Activated T-helper 17 cell treated with anti-CD3 and anti-CD28 coated beads, Interleukin-2, amount 50 U/mL, for 72 hours (primary cell): ENCODE measurements around the gene GNB1L. TPM values are rescaled to one million over a fixed set of nuclear protein-coding genes. Genes with fewer than 3 reads are reported as not detected.

ENCODE experiments used
- ATAC-seq: fragments of 150-1000 bp; cut with Tn5 transposase; replicated peaks from 2 replicates; pipeline ENCODE4 v1.10.0; 2021; ENCODE audit warnings: mild to moderate bottlenecking, moderate library complexity
- H3K27ac Mint-ChIP-seq: one replicate; pipeline ENCODE4 v1.8.0; 2022; ENCODE audit warnings: mixed read lengths
- H3K27me3 Mint-ChIP-seq: one replicate; pipeline ENCODE4 v1.8.0; 2022; ENCODE audit warnings: mixed read lengths
- H3K36me3 Mint-ChIP-seq: one replicate; pipeline ENCODE4 v1.8.0; 2022; ENCODE audit warnings: low read depth, mild to moderate bottlenecking, mixed read lengths
- H3K4me1 Mint-ChIP-seq: one replicate; pipeline ENCODE4 v1.8.0; 2022; ENCODE audit warnings: mixed read lengths
- H3K4me3 Mint-ChIP-seq: one replicate; pipeline ENCODE4 v1.8.0; 2022; ENCODE audit warnings: mild to moderate bottlenecking, mixed read lengths
- H3K9me3 Mint-ChIP-seq: one replicate; pipeline ENCODE4 v1.8.0; 2022; ENCODE audit warnings: mixed read lengths
- total RNA-seq, 2 donors: library from RNA; stranded (reverse); gene quantifications; one replicate each; pipeline ENCODE4 v1.2.3, GENCODE V29; 2022

Gene GNB1L
- total RNA-seq, 2 donors from 2014 or later = 10.8 to 14.4 TPM

DNA sequence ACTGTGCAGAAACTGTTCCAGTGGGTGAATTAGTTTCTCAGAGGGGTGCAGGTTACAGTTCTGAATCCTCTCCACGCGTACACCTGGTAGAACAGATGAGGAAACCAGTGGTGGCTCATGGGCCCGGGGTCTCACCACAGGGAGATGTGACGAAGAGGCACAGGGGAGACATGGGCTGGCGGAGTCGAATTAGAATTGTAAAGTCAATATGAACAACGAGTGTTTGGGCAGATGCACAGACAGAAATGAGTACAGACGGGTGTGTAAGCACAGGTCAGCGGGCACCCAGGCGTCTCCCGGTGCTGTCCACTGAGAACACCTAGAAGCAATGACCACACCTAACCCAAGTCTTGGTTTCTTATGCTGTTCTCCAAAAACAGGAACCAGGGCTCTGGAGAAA lies 41.8 kb downstream of the GNB1L start:
- Mint-ChIP-seq H3K27ac (no peak overlapping the region), H3K36me3 (peaks cover 9% of the 10 kb centered on the region), H3K9me3 (no peaks in the 10 kb centered on the region), H3K4me1 (no peaks in the 10 kb centered on the region), H3K27me3 (no peaks in the 10 kb centered on the region), H3K4me3 (no peak overlapping the region)
- no peak for ATAC-seq

DNA sequence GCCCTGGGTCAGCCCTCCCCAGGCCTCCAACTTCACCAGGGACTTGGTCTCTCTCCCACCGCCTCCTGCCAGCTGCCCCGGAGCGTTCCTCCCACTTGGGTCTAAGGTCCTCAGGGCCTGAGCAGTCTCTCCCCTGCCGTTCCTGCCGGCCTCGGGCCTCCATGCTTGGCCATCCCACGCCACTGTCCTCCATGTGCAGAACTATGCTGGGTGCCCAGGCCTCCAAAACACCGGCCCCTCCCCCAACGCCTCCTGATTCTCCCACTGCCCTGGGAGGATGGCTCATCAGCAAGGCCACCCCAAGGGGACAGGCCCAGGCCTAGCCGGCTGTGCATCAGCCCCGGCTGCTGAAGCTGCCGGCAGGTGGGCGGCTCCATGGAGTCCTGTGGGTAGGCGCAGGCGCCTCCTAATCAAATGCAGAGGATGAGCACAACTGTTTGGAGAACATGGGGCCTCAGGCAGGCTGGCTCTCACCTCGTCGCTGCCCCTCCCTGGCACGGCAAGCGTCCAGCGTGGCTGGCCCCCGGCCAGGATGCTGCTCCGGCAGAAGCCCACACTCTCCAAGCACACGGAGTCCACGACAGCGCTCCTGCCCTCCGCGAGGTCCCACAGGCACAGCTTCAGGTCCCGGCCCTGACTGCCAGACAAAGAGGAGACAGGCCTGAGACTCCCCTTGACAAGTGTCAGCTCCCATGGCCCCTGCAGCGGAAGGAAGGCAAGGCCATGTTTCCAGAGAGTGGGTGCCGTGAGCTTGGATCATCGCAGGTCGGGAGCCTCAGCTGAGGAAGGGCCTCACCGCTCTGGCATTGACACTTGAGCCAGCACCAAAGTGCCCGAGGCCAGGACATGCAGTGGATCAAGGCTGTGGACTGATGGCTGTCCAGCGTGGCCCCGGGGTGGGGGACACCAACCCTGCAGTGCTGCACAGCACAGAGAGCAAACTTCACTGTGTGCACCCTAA lies 42.6 kb downstream of the GNB1L start:
- Mint-ChIP-seq H3K27me3 (no peaks in the 10 kb centered on the region), H3K36me3 (peaks cover 9% of the 10 kb centered on the region), H3K27ac (no peak overlapping the region)

GRCh38 chr22:19811211-19811621 lies 43.5 kb downstream of the GNB1L start:
- no peak overlapping the region for H3K27ac Mint-ChIP-seq
- peaks cover 9% of the 10 kb centered on the region for H3K36me3 Mint-ChIP-seq
- no peaks in the 10 kb centered on the region for H3K9me3 Mint-ChIP-seq
- no peak for ATAC-seq
- H3K4me1 Mint-ChIP-seq = no peaks in the 10 kb centered on the region
- no peak overlapping the region for H3K4me3 Mint-ChIP-seq
- H3K27me3 Mint-ChIP-seq = no peaks in the 10 kb centered on the region

More for the DNA sequence above, 42.6 kb downstream of the GNB1L start:
- H3K4me1 Mint-ChIP-seq = no peaks in the 10 kb centered on the region
- H3K9me3 Mint-ChIP-seq = no peaks in the 10 kb centered on the region
- no peak for ATAC-seq
- H3K4me3 Mint-ChIP-seq = no peak overlapping the region

DNA sequence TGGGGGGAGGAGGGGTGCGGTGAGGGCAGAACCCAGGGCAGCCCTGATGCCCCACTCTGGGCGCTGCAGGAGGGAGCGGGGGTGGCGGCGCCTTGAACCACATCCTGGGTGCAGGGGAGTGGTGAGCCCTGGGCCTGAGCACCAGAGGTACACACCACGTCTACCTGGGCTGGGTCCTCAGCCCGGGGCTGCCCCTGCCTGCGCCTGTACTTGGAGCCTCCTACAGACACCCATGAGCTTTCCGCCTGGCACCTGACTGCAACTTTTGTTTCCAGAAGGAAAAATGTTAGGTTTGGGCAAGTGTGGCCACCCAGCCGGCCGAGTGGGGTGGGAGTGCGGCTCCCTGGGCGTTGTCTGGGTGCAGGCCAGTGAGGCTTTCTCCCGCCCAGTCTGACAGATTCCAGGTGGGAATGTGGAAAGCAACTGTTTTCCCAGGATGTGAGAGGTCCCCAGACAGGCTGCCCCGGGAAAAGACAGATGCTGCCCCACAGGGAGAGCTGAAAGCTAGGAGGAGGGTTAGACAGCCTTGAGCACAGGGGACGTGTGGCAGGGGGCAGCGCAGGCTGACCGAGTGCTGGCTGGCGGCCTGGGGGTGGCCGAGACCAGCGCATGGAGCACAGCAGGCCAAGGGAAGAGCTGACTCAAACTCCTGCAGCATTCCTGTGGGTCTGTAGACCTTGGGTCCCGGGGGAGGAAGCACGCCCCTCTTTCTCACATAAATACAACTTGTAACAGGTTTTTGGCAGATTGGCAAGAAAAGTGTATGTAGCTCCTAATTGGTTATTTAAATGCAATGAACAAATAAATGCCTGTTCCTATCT lies 44.1 kb downstream of the GNB1L start:
- no peak overlapping the region for H3K4me3 Mint-ChIP-seq
- H3K9me3 Mint-ChIP-seq = no peaks in the 10 kb centered on the region
- no peak overlapping the region for H3K27ac Mint-ChIP-seq
- H3K4me1 Mint-ChIP-seq = no peaks in the 10 kb centered on the region
- peaks cover 9% of the 10 kb centered on the region for H3K36me3 Mint-ChIP-seq
- ATAC-seq = no peak
- H3K27me3 Mint-ChIP-seq = no peaks in the 10 kb centered on the region

DNA sequence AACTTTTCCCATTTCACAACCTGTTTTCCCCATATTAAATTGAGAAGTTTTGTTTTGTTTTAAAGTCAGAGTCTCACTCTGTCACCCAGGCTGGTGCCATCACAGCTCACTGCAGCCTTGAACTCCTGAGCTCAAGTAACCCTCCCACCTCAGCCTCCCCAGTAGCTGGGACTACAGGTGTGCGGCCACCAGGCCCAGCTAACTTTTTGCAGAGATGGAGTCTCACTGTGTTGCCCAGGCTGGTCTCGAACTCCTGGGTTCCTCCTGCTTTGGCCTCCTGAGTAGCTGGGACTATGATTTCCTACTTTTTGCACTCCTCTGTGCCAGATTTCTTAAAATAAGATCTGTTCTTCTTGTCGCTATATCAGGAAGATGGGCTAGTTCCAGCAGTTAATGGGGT lies 44.9 kb downstream of the GNB1L start:
- no peak overlapping the region for H3K27ac Mint-ChIP-seq
- H3K4me1 Mint-ChIP-seq = no peaks in the 10 kb centered on the region
- ATAC-seq = no peak
- peaks cover 9% of the 10 kb centered on the region for H3K36me3 Mint-ChIP-seq
- no peak overlapping the region for H3K4me3 Mint-ChIP-seq
- H3K27me3 Mint-ChIP-seq = no peaks in the 10 kb centered on the region
- no peaks in the 10 kb centered on the region for H3K9me3 Mint-ChIP-seq

- Mint-ChIP-seq H3K4me3 (no peak overlapping the region), H3K27ac (no peak overlapping the region), H3K4me1 (no peaks in the 10 kb centered on the region), H3K9me3 (no peaks in the 10 kb centered on the region), H3K36me3 (peaks cover 9% of the 10 kb centered on the region), H3K27me3 (no peaks in the 10 kb centered on the region)
- no peak for ATAC-seq
These were observed 45.7 kb downstream of the GNB1L start for GRCh38 chr22:19808873-19809478.

DNA sequence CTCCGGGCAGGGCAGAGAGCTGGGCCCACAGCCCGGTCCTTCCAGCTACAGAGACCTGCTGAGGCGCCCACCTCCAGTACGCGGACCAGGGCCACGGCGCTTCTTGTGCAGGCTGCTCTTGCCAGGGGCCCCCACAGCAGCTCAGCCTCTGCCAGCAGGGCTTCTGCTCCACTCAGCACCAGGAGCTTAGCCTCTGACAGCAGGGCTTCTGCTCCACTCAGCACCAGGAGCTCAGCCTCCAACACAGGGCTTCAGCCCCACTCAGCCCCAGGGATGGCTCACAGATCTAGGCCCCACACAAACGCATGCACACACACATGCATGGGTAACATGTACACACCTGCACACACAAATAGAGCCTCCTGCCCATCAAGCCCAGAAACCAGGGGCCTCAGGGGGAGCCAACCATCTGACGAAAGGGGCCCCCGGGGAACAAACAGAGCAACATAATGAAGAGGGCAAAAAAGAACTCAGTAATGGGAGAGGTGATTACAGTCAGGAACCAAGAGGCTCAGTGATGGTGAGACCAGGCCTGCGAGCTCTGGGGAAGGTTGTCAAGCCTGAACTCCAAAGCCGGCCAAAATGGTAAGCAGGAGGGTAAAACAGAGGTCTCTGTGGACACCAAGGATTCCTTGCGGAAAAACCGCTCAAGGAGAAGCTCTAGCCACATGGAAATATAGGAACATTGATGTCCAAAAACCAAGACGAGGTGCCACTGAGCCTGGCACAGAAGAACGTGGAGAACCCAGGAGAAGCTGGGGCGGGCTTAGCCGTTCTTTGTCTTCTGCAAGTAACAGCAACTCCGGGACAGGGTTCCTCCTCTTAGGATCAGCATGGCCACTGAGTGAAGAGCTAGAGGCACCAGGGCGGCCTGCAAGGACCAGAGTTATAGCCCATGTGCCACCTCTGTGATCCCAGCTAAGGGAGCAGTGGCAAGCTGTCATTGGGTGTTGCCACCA lies 46.5 kb downstream of the GNB1L start:
- Mint-ChIP-seq H3K4me1 (no peaks in the 10 kb centered on the region), H3K27ac (no peak overlapping the region), H3K4me3 (no peak overlapping the region), H3K27me3 (no peaks in the 10 kb centered on the region), H3K9me3 (no peaks in the 10 kb centered on the region), H3K36me3 (peaks cover 9% of the 10 kb centered on the region)
- no peak for ATAC-seq

GRCh38 chr22:19807161-19807913 lies 47.3 kb downstream of the GNB1L start:
- Mint-ChIP-seq H3K27me3 (no peaks in the 10 kb centered on the region), H3K9me3 (no peaks in the 10 kb centered on the region), H3K27ac (no peak overlapping the region), H3K4me1 (no peaks in the 10 kb centered on the region), H3K36me3 (peaks cover 4% of the 10 kb centered on the region), H3K4me3 (no peak overlapping the region)
- no peak for ATAC-seq

DNA sequence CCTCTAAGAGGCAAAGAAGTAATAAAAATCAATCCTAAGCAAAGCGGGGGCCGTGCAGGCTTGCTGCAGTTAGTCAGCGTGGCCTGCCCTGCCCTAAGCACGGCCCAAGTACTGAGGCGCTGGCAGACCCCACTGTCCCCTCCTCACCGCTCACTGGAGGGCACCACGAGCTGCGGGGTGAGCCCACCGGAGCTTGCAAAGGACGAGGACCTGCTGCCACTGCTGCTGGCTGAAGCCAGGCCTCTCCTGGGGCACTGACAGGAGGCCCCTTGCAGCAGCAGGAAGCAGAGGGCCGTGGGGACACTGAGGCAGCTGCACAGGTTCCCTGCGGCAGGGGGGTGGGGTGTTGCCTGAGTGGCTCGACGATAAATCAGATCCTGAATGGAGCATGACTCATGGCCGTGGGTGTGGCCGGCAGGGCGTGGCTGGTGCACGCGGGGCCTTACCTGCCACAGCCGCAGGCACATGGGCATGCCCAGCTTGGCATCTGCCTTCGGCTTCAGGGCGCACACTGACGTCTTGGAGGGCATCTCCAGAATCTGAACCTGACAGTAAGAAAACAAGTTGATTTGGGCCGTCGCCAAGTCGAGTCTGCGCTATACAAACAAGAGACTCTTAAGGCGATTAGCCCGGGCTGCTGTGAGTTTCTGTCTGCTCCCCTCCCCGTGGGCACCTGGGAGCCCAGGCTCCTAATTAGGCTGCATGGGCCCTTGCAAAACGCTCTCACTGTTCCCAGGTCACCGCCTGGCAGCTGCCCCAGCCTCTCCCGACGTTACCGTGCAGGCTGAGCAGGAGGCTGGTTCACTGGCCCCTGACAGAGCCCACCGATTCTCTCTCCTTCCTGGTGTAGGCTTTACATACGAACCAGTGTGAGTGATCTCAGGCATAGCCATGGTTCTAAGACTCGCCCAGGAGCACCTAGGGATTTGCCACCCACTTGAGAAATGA lies 48.2 kb downstream of the GNB1L start:
- no peaks in the 10 kb centered on the region for H3K4me1 Mint-ChIP-seq

GRCh38 chr22:19805821-19806212 lies 48.9 kb downstream of the GNB1L start:
- Mint-ChIP-seq H3K36me3 (peaks cover 6% of the 10 kb centered on the region), H3K27me3 (no peaks in the 10 kb centered on the region), H3K4me1 (no peaks in the 10 kb centered on the region)

More for the DNA sequence above, 48.2 kb downstream of the GNB1L start:
- ATAC-seq = no peak
- H3K4me3 Mint-ChIP-seq = no peak overlapping the region
- no peak overlapping the region for H3K27ac Mint-ChIP-seq
- peaks cover 6% of the 10 kb centered on the region for H3K36me3 Mint-ChIP-seq
- H3K27me3 Mint-ChIP-seq = no peaks in the 10 kb centered on the region
- H3K9me3 Mint-ChIP-seq = no peaks in the 10 kb centered on the region

GRCh38 chr22:19803736-19804267 lies 50.9 kb downstream of the GNB1L start:
- H3K9me3 Mint-ChIP-seq = no peaks in the 10 kb centered on the region
- H3K4me3 Mint-ChIP-seq = no peak overlapping the region
- H3K36me3 Mint-ChIP-seq = peaks cover 12% of the 10 kb centered on the region
- H3K27me3 Mint-ChIP-seq = no peaks in the 10 kb centered on the region
- ATAC-seq = no peak
- H3K4me1 Mint-ChIP-seq = peaks cover 3% of the 10 kb centered on the region
- H3K27ac Mint-ChIP-seq = no peak overlapping the region

More at GRCh38 chr22:19805821-19806212, 48.9 kb downstream of the GNB1L start:
- no peaks in the 10 kb centered on the region for H3K9me3 Mint-ChIP-seq
- no peak overlapping the region for H3K27ac Mint-ChIP-seq
- ATAC-seq = no peak
- H3K4me3 Mint-ChIP-seq = no peak overlapping the region
